ENCODE results near the gene KIAA1217. TPM values are rescaled to one million over a fixed set of nuclear protein-coding genes. Genes with fewer than 3 reads are reported as not detected.

Gene KIAA1217
- total and polyA plus RNA-seq, 2 of the 4 experiments (the other 2 are of a cell fraction) = 3.4 to 4.4 TPM

- Histone ChIP-seq H3K4me2 (ENCODE audit: low read depth, low read length) (no peak overlapping the region), H2AK9ac (replicated peaks; ENCODE audit: low read depth, low read length, poor library complexity) (no peak overlapping the region), H4K91ac (ENCODE audit: insufficient read depth, low read depth, low read length) (no peak overlapping the region), H4K5ac (ENCODE audit: low read depth, low read length) (no peak overlapping the region), H2BK20ac (ENCODE audit: low read depth, low read length) (no peak overlapping the region), H3K27ac (ENCODE audit: insufficient read depth, low read length) (no peak overlapping the region), H3K9ac (ENCODE audit: low read depth, low read length) (no peak overlapping the region), H2BK5ac (ENCODE audit: low read depth, low read length, poor library complexity, severe bottlenecking) (no peak overlapping the region), H3K18ac (ENCODE audit: low read depth, low read length) (no peak overlapping the region), H2AK5ac (ENCODE audit: low read depth, low read length) (no peak overlapping the region), H3K36me3 (ENCODE audit: control insufficient read depth, insufficient read depth, low read length) (no peaks in the 10 kb centered on the region), H3K4me1 (ENCODE audit: control insufficient read depth, insufficient read depth, low read length) (peaks cover 9% of the 10 kb centered on the region; the same call in 1 of the 2 replicates), H3K4me3 (ENCODE audit: insufficient read depth, low read depth, low read length) (no peak overlapping the region), H3K4ac (ENCODE audit: low read depth, low read length) (no peak overlapping the region), H3K9me3 (ENCODE audit: control insufficient read depth, insufficient read depth, low read length) (no peaks in the 10 kb centered on the region), H3K27me3 (ENCODE audit: control insufficient read depth, insufficient read depth, low read length) (no peaks in the 10 kb centered on the region), H3K23ac (ENCODE audit: low read depth, low read length) (no peak overlapping the region), H2AFZ (replicated peaks; ENCODE audit: low read length, poor library complexity) (no peak overlapping the region), H4K8ac (ENCODE audit: low read depth in 2 of 2, low read length in 2 of 2) (no peak overlapping the region), H3K79me1 (ENCODE audit: low read depth in 1 of 2, low read length in 2 of 2) (no peaks in the 10 kb centered on the region), H3K56ac (ENCODE audit: extremely low read depth, insufficient read depth, low read length) (no peak overlapping the region), H3K9me1 (ENCODE audit: insufficient read depth, low read length) (peaks cover 16% of the 10 kb centered on the region), H2BK15ac (ENCODE audit: low read depth, low read length) (0 out of 3 replicates have a peak overlapping the region, but pooled peaks have one; percentile 25), H3K14ac (replicated peaks; ENCODE audit: low read depth, low read length) (no peak overlapping the region), H4K20me1 (ENCODE audit: insufficient read depth, low read length) (no peaks in the 10 kb centered on the region), H2BK120ac (ENCODE audit: low read depth, low read length) (0 out of 2 replicates have a peak overlapping the region, but pooled peaks have one; percentile 39)
- ATAC-seq (ENCODE audit: low read depth) = no peak
- DNase-seq = no peak
- intact Hi-C loops (cut with micrococcal nuclease) (no loop called here), in situ Hi-C loops (cut with MboI; ENCODE audit: low sequenced_read_pairs) (no loop called here), dilution Hi-C loops (cut with HindIII; ENCODE audit: low sequenced_read_pairs, unreplicated experiment) (no loop called here)
- BruUV-seq (replicated peaks) = no TSS peak
- TF ChIP-seq POLR2A (IDR thresholded peaks at IDR 0.05; ENCODE audit: low read depth, low read length) (no peak), RAD21 (IDR thresholded peaks at IDR 0.05; ENCODE audit: low read length) (no peak), RCOR1 (IDR thresholded peaks at IDR 0.05; ENCODE audit: insufficient replicate concordance, low read length) (no peak), MAFK (IDR thresholded peaks at IDR 0.05; ENCODE audit: low read depth, low read length) (no peak), RFX5 (IDR thresholded peaks at IDR 0.05; ENCODE audit: low read depth, low read length) (no peak), BHLHE40 (IDR thresholded peaks at IDR 0.05; ENCODE audit: low read depth, low read length) (no peak), ELK1 (IDR thresholded peaks at IDR 0.05; ENCODE audit: borderline replicate concordance, low read depth, low read length) (no peak), NFE2L2 (IDR thresholded peaks at IDR 0.05; ENCODE audit: low read depth, low read length) (no peak), MXI1 (IDR thresholded peaks at IDR 0.05; ENCODE audit: borderline replicate concordance, low read depth, low read length) (no peak), FOS (IDR thresholded peaks at IDR 0.05; ENCODE audit: low read depth, low read length) (no peak)
- TF ChIP-seq, protein P1, sequence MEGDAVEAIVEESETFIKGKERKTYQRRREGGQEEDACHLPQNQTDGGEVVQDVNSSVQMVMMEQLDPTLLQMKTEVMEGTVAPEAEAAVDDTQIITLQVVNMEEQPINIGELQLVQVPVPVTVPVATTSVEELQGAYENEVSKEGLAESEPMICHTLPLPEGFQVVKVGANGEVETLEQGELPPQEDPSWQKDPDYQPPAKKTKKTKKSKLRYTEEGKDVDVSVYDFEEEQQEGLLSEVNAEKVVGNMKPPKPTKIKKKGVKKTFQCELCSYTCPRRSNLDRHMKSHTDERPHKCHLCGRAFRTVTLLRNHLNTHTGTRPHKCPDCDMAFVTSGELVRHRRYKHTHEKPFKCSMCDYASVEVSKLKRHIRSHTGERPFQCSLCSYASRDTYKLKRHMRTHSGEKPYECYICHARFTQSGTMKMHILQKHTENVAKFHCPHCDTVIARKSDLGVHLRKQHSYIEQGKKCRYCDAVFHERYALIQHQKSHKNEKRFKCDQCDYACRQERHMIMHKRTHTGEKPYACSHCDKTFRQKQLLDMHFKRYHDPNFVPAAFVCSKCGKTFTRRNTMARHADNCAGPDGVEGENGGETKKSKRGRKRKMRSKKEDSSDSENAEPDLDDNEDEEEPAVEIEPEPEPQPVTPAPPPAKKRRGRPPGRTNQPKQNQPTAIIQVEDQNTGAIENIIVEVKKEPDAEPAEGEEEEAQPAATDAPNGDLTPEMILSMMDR (conservative IDR thresholded peaks at IDR 0.05; ENCODE audit: low read depth, low read length) = no peak
- TF ChIP-seq, protein P2, sequence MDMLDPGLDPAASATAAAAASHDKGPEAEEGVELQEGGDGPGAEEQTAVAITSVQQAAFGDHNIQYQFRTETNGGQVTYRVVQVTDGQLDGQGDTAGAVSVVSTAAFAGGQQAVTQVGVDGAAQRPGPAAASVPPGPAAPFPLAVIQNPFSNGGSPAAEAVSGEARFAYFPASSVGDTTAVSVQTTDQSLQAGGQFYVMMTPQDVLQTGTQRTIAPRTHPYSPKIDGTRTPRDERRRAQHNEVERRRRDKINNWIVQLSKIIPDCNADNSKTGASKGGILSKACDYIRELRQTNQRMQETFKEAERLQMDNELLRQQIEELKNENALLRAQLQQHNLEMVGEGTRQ (IDR thresholded peaks at IDR 0.05; ENCODE audit: low read depth, low read length) = no peak
- ChIA-PET POLR2A (ENCODE audit: unreplicated experiment) (no interaction called here), CTCF (no interaction called here)
- WGBS, 2 experiments (ENCODE audit: extremely low coverage in 2 of 2, insufficient read length in 1 of 2) = no CpG with 5 or more reads among the region's 1 CpG
These were observed 233.3 kb downstream of the KIAA1217 start for GRCh38 chr10:24442234-24442633.
